ENCODE results near the gene TSC22D1. TPM values are rescaled to one million over a fixed set of nuclear protein-coding genes. Genes with fewer than 3 reads are reported as not detected.
A peak's percentile ranks its signal among the peaks of the same experiment; 100 is the strongest.

Gene TSC22D1
- total RNA-seq, 1 donor: 173 TPM

DNA sequence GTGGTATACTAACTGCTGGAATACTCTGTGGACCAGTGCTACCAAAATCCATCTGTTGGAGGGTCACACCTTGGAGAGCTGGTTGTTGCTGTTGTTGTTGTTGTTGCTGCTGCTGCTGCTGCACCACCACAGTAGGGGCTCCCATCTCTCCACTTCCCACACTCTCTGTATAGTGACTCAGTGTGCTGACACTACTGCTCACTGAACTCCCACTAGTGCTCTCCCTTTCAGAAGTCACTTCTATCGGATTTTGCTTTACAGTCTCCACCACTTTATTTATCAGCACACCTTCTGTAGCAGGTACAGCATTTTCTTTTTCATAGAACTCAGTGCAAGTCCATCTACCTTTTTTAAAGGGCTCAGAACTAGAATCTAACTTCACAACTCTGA lies 1.7 kb downstream of the TSC22D1 start:
- peak overlapping the region; percentile 78 for H3K4me3 ChIP-seq (ENCODE audit: insufficient read depth, low read length)
- no peaks in the 10 kb centered on the region for H3K27me3 ChIP-seq (ENCODE audit: insufficient read depth, low read length)
- H2AFZ ChIP-seq (ENCODE audit: low read length): no peak overlapping the region
- peak overlapping the region; percentile 97 for H3K4me2 ChIP-seq (ENCODE audit: insufficient read depth, low read length)
- TF ChIP-seq CTCF (IDR thresholded peaks at IDR 0.05; ENCODE audit: extremely low read depth, low read depth, low read length): no peak
- peaks cover 76% of the 10 kb centered on the region for H3K79me2 ChIP-seq (ENCODE audit: insufficient read depth, low read length)
- DNase-seq (ENCODE audit: insufficient read length, low spot score, missing footprints): peak; percentile 72
- H3K36me3 ChIP-seq (ENCODE audit: insufficient read depth, low read length): peaks cover 24% of the 10 kb centered on the region
- no peaks in the 10 kb centered on the region for H3K9me3 ChIP-seq (ENCODE audit: low read depth, low read length)
- H3K27ac ChIP-seq (ENCODE audit: low read depth, low read length): peak overlapping the region; percentile 58
- peaks cover 57% of the 10 kb centered on the region for H3K4me1 ChIP-seq (ENCODE audit: insufficient read depth, low read length)
- H4K20me1 ChIP-seq (ENCODE audit: insufficient read depth, low read length): peaks cover 38% of the 10 kb centered on the region

DNA sequence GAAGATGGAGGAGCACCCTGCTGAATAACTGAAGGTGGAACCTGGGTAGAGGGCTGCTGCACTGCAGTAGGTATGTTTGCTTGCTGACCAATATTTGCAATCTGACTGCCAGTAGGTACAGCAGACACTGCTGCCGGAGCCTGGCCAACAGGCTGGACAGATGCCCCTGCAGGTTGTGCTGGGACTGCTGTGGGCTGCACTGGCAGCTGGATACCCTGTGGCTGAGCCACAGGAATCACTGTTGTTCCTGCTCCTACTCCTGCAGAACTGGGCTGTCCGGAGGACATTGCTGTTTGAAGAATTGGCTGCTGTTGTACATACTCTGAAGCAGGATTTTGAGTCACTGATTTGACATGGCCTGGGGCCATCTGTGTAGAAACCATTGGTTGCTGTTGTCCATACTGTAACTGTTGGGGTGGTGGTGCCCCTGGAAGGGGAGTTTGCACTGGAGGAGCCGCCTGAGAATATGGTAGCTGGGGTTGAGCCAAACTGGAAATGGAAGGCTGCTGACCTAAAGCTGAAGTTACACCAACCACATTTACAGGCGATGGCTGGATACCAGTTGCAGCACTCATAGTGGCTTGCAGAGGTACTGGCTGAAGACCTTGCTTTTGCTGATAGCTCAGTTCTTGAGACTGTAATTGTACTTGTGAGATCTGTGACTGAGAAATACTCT lies 2.2 kb downstream of the TSC22D1 start:
- Histone ChIP-seq H3K27me3 (ENCODE audit: insufficient read depth, low read length) (no peaks in the 10 kb centered on the region), H3K9me3 (ENCODE audit: low read depth, low read length) (no peaks in the 10 kb centered on the region), H3K36me3 (ENCODE audit: insufficient read depth, low read length) (peaks cover 24% of the 10 kb centered on the region), H3K79me2 (ENCODE audit: insufficient read depth, low read length) (peaks cover 81% of the 10 kb centered on the region), H4K20me1 (ENCODE audit: insufficient read depth, low read length) (peaks cover 40% of the 10 kb centered on the region), H3K4me3 (ENCODE audit: insufficient read depth, low read length) (peak overlapping the region; percentile 78), H3K27ac (ENCODE audit: low read depth, low read length) (peak overlapping the region; percentile 58), H2AFZ (ENCODE audit: low read length) (no peak overlapping the region), H3K4me1 (ENCODE audit: insufficient read depth, low read length) (peaks cover 57% of the 10 kb centered on the region), H3K4me2 (ENCODE audit: insufficient read depth, low read length) (peak overlapping the region; percentile 97)
- peak; percentile 59 for TF ChIP-seq CTCF (IDR thresholded peaks at IDR 0.05; ENCODE audit: extremely low read depth, low read depth, low read length)
- DNase-seq (ENCODE audit: insufficient read length, low spot score, missing footprints): peak; percentile 83

DNA sequence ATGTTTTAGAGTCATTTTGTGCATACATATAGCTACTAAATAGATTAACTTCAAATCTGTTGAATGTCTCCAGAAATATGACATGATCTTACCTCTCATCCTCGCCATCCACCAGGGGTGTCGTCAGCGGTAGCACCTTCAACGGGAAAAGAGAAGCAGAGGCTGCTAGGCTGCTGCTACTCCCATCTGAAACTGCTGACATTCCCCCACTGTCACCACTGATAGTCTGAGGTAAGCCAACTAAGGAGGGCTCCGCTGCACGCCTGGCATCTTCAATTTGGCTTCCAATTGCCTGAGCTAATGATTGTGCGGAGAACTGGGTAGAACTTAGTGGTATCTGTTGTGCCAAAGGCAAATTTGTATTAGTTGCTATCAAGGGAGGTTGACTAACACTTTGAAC lies 3.1 kb downstream of the TSC22D1 start:
- TF ChIP-seq CTCF (IDR thresholded peaks at IDR 0.05; ENCODE audit: extremely low read depth, low read depth, low read length): no peak
- Histone ChIP-seq H3K36me3 (ENCODE audit: insufficient read depth, low read length) (peaks cover 24% of the 10 kb centered on the region), H3K27me3 (ENCODE audit: insufficient read depth, low read length) (no peaks in the 10 kb centered on the region), H3K9me3 (ENCODE audit: low read depth, low read length) (no peaks in the 10 kb centered on the region), H2AFZ (ENCODE audit: low read length) (no peak overlapping the region), H3K27ac (ENCODE audit: low read depth, low read length) (no peak overlapping the region), H3K4me3 (ENCODE audit: insufficient read depth, low read length) (peak overlapping the region; percentile 78), H3K4me2 (ENCODE audit: insufficient read depth, low read length) (peak overlapping the region; percentile 97), H3K4me1 (ENCODE audit: insufficient read depth, low read length) (peaks cover 49% of the 10 kb centered on the region), H3K79me2 (ENCODE audit: insufficient read depth, low read length) (peaks cover 89% of the 10 kb centered on the region), H4K20me1 (ENCODE audit: insufficient read depth, low read length) (peaks cover 45% of the 10 kb centered on the region)
- no peak for DNase-seq (ENCODE audit: insufficient read length, low spot score, missing footprints)

- Histone ChIP-seq H3K9me3 (ENCODE audit: low read depth, low read length) (no peaks in the 10 kb centered on the region), H3K36me3 (ENCODE audit: insufficient read depth, low read length) (peaks cover under 1% of the 10 kb centered on the region), H3K27ac (ENCODE audit: low read depth, low read length) (no peak overlapping the region), H3K4me1 (ENCODE audit: insufficient read depth, low read length) (peaks cover 22% of the 10 kb centered on the region), H3K79me2 (ENCODE audit: insufficient read depth, low read length) (peaks cover 99% of the 10 kb centered on the region), H2AFZ (ENCODE audit: low read length) (no peak overlapping the region), H3K4me3 (ENCODE audit: insufficient read depth, low read length) (peak overlapping the region; percentile 8), H3K4me2 (ENCODE audit: insufficient read depth, low read length) (peak overlapping the region; percentile 44), H4K20me1 (ENCODE audit: insufficient read depth, low read length) (peaks cover 30% of the 10 kb centered on the region), H3K27me3 (ENCODE audit: insufficient read depth, low read length) (no peaks in the 10 kb centered on the region)
- no peak for TF ChIP-seq CTCF (IDR thresholded peaks at IDR 0.05; ENCODE audit: extremely low read depth, low read depth, low read length)
- DNase-seq (ENCODE audit: insufficient read length, low spot score, missing footprints): no peak
Measured at GRCh38 chr13:44566601-44567000, 9.5 kb downstream of the TSC22D1 start.
